ENCODE measurements around the gene VRK2. TPM values are rescaled to one million over a fixed set of nuclear protein-coding genes. Genes with fewer than 3 reads are reported as not detected.

The VRK2 gene
- total RNA-seq, 1 experiment from 2014 or later: 20.1 TPM

DNA sequence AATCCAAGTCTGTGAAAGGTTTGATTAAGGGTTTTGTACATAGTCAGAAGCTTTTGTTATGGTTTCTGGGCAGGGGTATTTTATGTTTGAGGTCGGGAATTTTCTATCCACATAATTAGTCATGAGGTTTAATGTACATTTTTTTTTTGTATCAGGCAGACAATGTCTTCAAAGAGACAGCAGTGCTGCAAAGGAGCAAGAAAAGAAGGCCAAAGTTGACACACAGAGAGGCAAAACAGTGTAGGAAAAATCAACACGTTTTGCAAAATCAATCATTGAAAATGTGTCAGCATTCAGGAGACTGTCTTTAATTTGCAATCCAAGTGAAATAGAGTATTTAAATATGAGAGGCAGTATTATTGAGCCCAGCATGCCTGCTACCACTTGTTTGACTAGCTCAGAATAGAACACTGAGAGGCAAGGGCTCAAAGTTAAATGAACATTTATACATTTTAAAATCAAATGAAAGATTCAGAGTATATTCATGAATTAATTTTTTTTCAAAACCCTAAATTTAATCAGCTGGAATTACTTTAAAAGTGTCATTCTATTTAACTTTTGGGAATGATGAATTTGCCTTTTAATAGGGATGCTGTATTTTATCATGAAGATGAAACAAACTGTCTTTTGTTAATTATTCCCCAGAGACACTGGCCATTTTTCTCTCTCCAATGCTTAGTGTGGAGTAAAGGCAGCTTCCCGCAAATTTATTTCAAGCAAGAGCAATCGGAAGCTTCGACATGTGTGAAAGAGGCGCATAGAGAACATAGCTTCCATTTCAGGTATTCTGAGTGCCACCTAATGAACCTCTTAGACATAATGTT, 11.3 kb downstream of the VRK2 start:
- ChIA-PET CTCF (no interaction called here), POLR2A (no interaction called here)
- Mint-ChIP-seq H3K27ac (no peak overlapping the region), H3K27me3 (ENCODE audit: low read depth) (no peaks in the 10 kb centered on the region), H3K4me3 (peak overlapping the region; percentile 26), H3K9me3 (no peaks in the 10 kb centered on the region), H3K4me1 (peaks cover 44% of the 10 kb centered on the region), H3K36me3 (no peaks in the 10 kb centered on the region)
- DNase-seq (ENCODE audit: low spot score): no peak
- no peak for TF ChIP-seq NFATC4 (CRISPR knock-in tag; IDR thresholded peaks at IDR 0.05)
- TF ChIP-seq, protein P1, sequence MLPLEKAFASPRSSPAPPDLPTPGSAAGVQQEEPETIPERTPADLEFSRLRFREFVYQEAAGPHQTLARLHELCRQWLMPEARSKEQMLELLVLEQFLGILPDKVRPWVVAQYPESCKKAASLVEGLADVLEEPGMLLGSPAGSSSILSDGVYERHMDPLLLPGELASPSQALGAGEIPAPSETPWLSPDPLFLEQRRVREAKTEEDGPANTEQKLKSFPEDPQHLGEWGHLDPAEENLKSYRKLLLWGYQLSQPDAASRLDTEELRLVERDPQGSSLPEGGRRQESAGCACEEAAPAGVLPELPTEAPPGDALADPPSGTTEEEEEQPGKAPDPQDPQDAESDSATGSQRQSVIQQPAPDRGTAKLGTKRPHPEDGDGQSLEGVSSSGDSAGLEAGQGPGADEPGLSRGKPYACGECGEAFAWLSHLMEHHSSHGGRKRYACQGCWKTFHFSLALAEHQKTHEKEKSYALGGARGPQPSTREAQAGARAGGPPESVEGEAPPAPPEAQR (CRISPR knock-in tag; IDR thresholded peaks at IDR 0.05): no peak
- TF ChIP-seq IRF2 (CRISPR knock-in tag; IDR thresholded peaks at IDR 0.05; ENCODE audit: borderline replicate concordance, low read depth): no peak
- TF ChIP-seq NR1H2 (CRISPR knock-in tag; IDR thresholded peaks at IDR 0.05): no peak
- TF ChIP-seq, protein P2, sequence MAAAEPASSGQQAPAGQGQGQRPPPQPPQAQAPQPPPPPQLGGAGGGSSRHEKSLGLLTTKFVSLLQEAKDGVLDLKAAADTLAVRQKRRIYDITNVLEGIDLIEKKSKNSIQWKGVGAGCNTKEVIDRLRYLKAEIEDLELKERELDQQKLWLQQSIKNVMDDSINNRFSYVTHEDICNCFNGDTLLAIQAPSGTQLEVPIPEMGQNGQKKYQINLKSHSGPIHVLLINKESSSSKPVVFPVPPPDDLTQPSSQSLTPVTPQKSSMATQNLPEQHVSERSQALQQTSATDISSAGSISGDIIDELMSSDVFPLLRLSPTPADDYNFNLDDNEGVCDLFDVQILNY (CRISPR knock-in tag; IDR thresholded peaks at IDR 0.05): no peak
- TF ChIP-seq TEAD1 (CRISPR knock-in tag; IDR thresholded peaks at IDR 0.05): no peak
- TF ChIP-seq, protein P3, sequence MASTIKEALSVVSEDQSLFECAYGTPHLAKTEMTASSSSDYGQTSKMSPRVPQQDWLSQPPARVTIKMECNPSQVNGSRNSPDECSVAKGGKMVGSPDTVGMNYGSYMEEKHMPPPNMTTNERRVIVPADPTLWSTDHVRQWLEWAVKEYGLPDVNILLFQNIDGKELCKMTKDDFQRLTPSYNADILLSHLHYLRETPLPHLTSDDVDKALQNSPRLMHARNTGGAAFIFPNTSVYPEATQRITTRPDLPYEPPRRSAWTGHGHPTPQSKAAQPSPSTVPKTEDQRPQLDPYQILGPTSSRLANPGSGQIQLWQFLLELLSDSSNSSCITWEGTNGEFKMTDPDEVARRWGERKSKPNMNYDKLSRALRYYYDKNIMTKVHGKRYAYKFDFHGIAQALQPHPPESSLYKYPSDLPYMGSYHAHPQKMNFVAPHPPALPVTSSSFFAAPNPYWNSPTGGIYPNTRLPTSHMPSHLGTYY (CRISPR knock-in tag; IDR thresholded peaks at IDR 0.05): no peak
- no peak for TF ChIP-seq ATF1 (CRISPR knock-in tag; IDR thresholded peaks at IDR 0.05)
- TF ChIP-seq NR3C1 (CRISPR knock-in tag; conservative IDR thresholded peaks at IDR 0.05; ENCODE audit: low read depth): no peak
- TF ChIP-seq, protein P4, sequence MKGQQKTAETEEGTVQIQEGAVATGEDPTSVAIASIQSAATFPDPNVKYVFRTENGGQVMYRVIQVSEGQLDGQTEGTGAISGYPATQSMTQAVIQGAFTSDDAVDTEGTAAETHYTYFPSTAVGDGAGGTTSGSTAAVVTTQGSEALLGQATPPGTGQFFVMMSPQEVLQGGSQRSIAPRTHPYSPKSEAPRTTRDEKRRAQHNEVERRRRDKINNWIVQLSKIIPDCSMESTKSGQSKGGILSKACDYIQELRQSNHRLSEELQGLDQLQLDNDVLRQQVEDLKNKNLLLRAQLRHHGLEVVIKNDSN (CRISPR knock-in tag; IDR thresholded peaks at IDR 0.05): no peak
- no peak for TF ChIP-seq EMX1 (CRISPR knock-in tag; IDR thresholded peaks at IDR 0.05)
- TF ChIP-seq TP53 (CRISPR knock-in tag; IDR thresholded peaks at IDR 0.05): no peak
- no peak for TF ChIP-seq FOXJ3 (CRISPR knock-in tag; IDR thresholded peaks at IDR 0.05; ENCODE audit: borderline replicate concordance)
- no peak for TF ChIP-seq ZNF138 (CRISPR knock-in tag; conservative IDR thresholded peaks at IDR 0.05)
- TF ChIP-seq, protein P5, sequence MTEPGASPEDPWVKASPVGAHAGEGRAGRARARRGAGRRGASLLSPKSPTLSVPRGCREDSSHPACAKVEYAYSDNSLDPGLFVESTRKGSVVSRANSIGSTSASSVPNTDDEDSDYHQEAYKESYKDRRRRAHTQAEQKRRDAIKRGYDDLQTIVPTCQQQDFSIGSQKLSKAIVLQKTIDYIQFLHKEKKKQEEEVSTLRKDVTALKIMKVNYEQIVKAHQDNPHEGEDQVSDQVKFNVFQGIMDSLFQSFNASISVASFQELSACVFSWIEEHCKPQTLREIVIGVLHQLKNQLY (CRISPR knock-in tag; IDR thresholded peaks at IDR 0.05): no peak
- TF ChIP-seq GABPB1 (CRISPR knock-in tag; IDR thresholded peaks at IDR 0.05): no peak
- no peak for TF ChIP-seq JAZF1 (CRISPR knock-in tag; IDR thresholded peaks at IDR 0.05)
- TF ChIP-seq ZNF232 (CRISPR knock-in tag; IDR thresholded peaks at IDR 0.05): no peak
- peak; percentile 66 for ATAC-seq

DNA sequence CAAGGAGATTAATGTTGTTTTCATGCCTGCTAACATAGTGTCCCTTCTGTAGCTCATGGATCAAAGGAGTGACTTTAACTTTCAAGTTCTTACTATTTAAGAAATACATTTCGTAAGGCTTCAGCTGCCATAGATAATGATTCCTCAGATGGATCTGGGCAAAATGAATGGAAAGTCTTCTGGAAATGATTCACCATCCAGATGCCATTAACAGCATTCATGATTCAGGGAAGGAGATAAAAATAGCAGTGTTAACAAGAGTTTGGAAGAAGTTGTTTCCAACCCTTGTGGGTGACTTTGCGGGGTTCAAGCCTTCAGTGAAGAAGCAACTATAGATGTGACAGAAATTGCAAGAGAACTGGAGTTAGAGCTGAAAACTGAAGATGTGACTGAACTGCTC, 17.0 kb downstream of the VRK2 start:
- Mint-ChIP-seq H3K27ac (no peak overlapping the region), H3K9me3 (no peaks in the 10 kb centered on the region), H3K36me3 (no peaks in the 10 kb centered on the region), H3K4me1 (peaks cover 2% of the 10 kb centered on the region; the same call in 1 of the 2 replicates), H3K4me3 (no peak overlapping the region), H3K27me3 (ENCODE audit: low read depth) (no peaks in the 10 kb centered on the region)
- CTCF ChIA-PET: no interaction called here
- POLR2A ChIA-PET: interaction anchor here (0.5 kb wide), 1 partner anchor 37 kb away, joined by 3 read pairs; no protein-coding TSS in a partner anchor
- ATAC-seq (no peak), DNase-seq (ENCODE audit: low spot score) (no peak)
- TF ChIP-seq, protein P6, sequence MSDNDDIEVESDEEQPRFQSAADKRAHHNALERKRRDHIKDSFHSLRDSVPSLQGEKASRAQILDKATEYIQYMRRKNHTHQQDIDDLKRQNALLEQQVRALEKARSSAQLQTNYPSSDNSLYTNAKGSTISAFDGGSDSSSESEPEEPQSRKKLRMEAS (CRISPR knock-in tag; IDR thresholded peaks at IDR 0.05): no peak
